Left ventricle myocardium inferior (tissue), 1 donor: ENCODE measurements around the gene EPB41L1. TPM values are rescaled to one million over a fixed set of nuclear protein-coding genes. Genes with fewer than 3 reads are reported as not detected.

Experiments
- DNase-seq: peaks from one replicate; pipeline ENCODE4 v3.0.0-alpha.2; 2020
- H3K27ac ChIP-seq: fragments of 200-600 bp; replicated peaks from 2 replicates; pipeline ENCODE4 v1.8.0; 2021
- H3K27me3 ChIP-seq: fragments of 200-600 bp; 2 replicates; pipeline ENCODE4 v1.8.0; 2021; ENCODE audit warnings: low read depth
- H3K36me3 ChIP-seq: fragments of 200-600 bp; 2 replicates; pipeline ENCODE4 v1.8.0; 2021
- H3K4me1 ChIP-seq: fragments of 200-600 bp; 2 replicates; pipeline ENCODE4 v1.8.0; 2021
- H3K4me3 ChIP-seq: fragments of 200-600 bp; 2 replicates; pipeline ENCODE4 v1.8.0; 2021; ENCODE audit warnings: mild to moderate bottlenecking, moderate library complexity
- H3K9me3 ChIP-seq: fragments of 200-600 bp; replicated peaks from 2 replicates; pipeline ENCODE4 v1.8.0; 2021
- CTCF ChIP-seq: fragments of 200-600 bp; IDR thresholded peaks from 2 replicates; pipeline ENCODE4 v1.8.0; 2021; ENCODE audit warnings: antibody characterized with exemption, mild to moderate bottlenecking, borderline replicate concordance
- intact Hi-C: fragments of 100-400 bp; cut with micrococcal nuclease; formaldehyde crosslinking; loops from one replicate; pipeline ENCODE4 v1.11.0; 2022
- total RNA-seq: library from RNA; stranded (reverse); fragmentation: NEBNext Ultra II Directional; extraction: Animal tissue kit (Norgen Biotek cat#: 25700); gene quantifications from one replicate; pipeline ENCODE4 v1.2.1, GENCODE V29; 2021
- donor health status: DM: no; HTN: yes; CAD: no; lungs with severe emphysema.

EPB41L1 gene
- total RNA-seq, 1 donor from 2014 or later, result 14.6 TPM

GRCh38 chr20:36273414-36274180, 119.1 kb downstream of the EPB41L1 start:
- H3K27ac ChIP-seq, result no peak overlapping the region
- TF ChIP-seq CTCF, result peak; percentile 31
- intact Hi-C loops, result no loop called here

GRCh38 chr20:36274181-36274841, 119.8 kb downstream of the EPB41L1 start:
- TF ChIP-seq CTCF, result no peak
- Histone ChIP-seq H3K4me3 (no peak overlapping the region), H3K4me1 (no peaks in the 10 kb centered on the region), H3K9me3 (no peaks in the 10 kb centered on the region), H3K36me3 (no peaks in the 10 kb centered on the region), H3K27me3 (peaks cover 68% of the 10 kb centered on the region), H3K27ac (no peak overlapping the region)
- no peak for DNase-seq
- intact Hi-C loops, result no loop called here

More at GRCh38 chr20:36273414-36274180, 119.1 kb downstream of the EPB41L1 start:
- Histone ChIP-seq H3K36me3 (no peaks in the 10 kb centered on the region), H3K4me1 (no peaks in the 10 kb centered on the region), H3K27me3 (peaks cover 61% of the 10 kb centered on the region), H3K4me3 (no peak overlapping the region), H3K9me3 (no peaks in the 10 kb centered on the region)
- no peak for DNase-seq

GRCh38 chr20:36275011-36275410, 120.5 kb downstream of the EPB41L1 start:
- Histone ChIP-seq H3K4me1 (no peaks in the 10 kb centered on the region), H3K27ac (no peak overlapping the region), H3K4me3 (no peak overlapping the region), H3K9me3 (no peaks in the 10 kb centered on the region), H3K36me3 (no peaks in the 10 kb centered on the region), H3K27me3 (peaks cover 75% of the 10 kb centered on the region)
- intact Hi-C loops, result no loop called here
- no peak for TF ChIP-seq CTCF
- DNase-seq, result no peak

GRCh38 chr20:36275441-36276189, 121.1 kb downstream of the EPB41L1 start:
- DNase-seq, result no peak

More at GRCh38 chr20:36275441-36276189, 121.1 kb downstream of the EPB41L1 start:
- H3K27ac ChIP-seq, result no peak overlapping the region
- H3K9me3 ChIP-seq, result no peaks in the 10 kb centered on the region
- H3K4me1 ChIP-seq, result no peaks in the 10 kb centered on the region
- peaks cover 81% of the 10 kb centered on the region for H3K27me3 ChIP-seq
- H3K4me3 ChIP-seq, result no peak overlapping the region
- H3K36me3 ChIP-seq, result no peaks in the 10 kb centered on the region
- intact Hi-C loops, result no loop called here
- no peak for TF ChIP-seq CTCF
